NCI-H345 treated with DMSO at 0.1 percent for 48 hours (cell line): ENCODE measurements around the gene RAB32.

Experiments used
- DNase-seq: peaks from one replicate; lab custom pipeline; 2025; ENCODE audit not compliant: unreplicated experiment; lab: John Stamatoyannopoulos, UW

Gene RAB32

GRCh38 chr6:146581968-146582367, 38.3 kb downstream of the RAB32 start:
- DNase-seq, result no peak

- DNase-seq, result no peak
Measured at GRCh38 chr6:146582857-146583256, 39.2 kb downstream of the RAB32 start.

- DNase-seq, result no peak
Measured at GRCh38 chr6:146583966-146584365, 40.3 kb downstream of the RAB32 start.

- no peak for DNase-seq
Measured at GRCh38 chr6:146587459-146587858, 43.8 kb downstream of the RAB32 start.

- no peak for DNase-seq
Measured at GRCh38 chr6:146590492-146590891, 46.9 kb downstream of the RAB32 start.

- no peak for DNase-seq
Measured at GRCh38 chr6:146592451-146592850, 48.8 kb downstream of the RAB32 start.

- no peak for DNase-seq
Measured at GRCh38 chr6:146593986-146594385, 50.4 kb downstream of the RAB32 start.

- no peak for DNase-seq
Measured at GRCh38 chr6:146594495-146594894, 50.9 kb downstream of the RAB32 start.

GRCh38 chr6:146595972-146596731, 52.5 kb downstream of the RAB32 start:
- no peak for DNase-seq

- no peak for DNase-seq
Measured at GRCh38 chr6:146598772-146599405, 55.3 kb downstream of the RAB32 start, which contains the start of gene ADGB. Gene ADGB, plus strand, starts transcription at chr6:146598972. Its CDS starts 69 bp downstream, at chr6:146599041.

- DNase-seq, result no peak
Measured at GRCh38 chr6:146601352-146601751, 57.7 kb downstream of the RAB32 start.

- DNase-seq, result no peak
Measured at GRCh38 chr6:146602526-146602925, 58.9 kb downstream of the RAB32 start.
